ENCODE data around the gene LBX1.

The LBX1 gene

GRCh38 chr10:101235766-101236165, 6.5 kb upstream of the LBX1 start:
- TF ChIP-seq CTCF (conservative IDR thresholded peaks at IDR 0.05; ENCODE audit: low read depth, low read length) = no peak
- H3K4me3 ChIP-seq (ENCODE audit: low read depth, low read length) = no peak overlapping the region
- DNase-seq (ENCODE audit: low read depth) = no peak

- DNase-seq (ENCODE audit: low read depth) = no peak
- no peak overlapping the region for H3K4me3 ChIP-seq (ENCODE audit: low read depth, low read length)
- TF ChIP-seq CTCF (conservative IDR thresholded peaks at IDR 0.05; ENCODE audit: low read depth, low read length) = no peak
Measured at GRCh38 chr10:101234333-101234732, 5.1 kb upstream of the LBX1 start.

GRCh38 chr10:101233863-101234262, 4.6 kb upstream of the LBX1 start:
- no peak overlapping the region for H3K4me3 ChIP-seq (ENCODE audit: low read depth, low read length)
- no peak for TF ChIP-seq CTCF (conservative IDR thresholded peaks at IDR 0.05; ENCODE audit: low read depth, low read length)
- no peak for DNase-seq (ENCODE audit: low read depth)

GRCh38 chr10:101233443-101233842, 4.2 kb upstream of the LBX1 start:
- no peak for DNase-seq (ENCODE audit: low read depth)
- no peak overlapping the region for H3K4me3 ChIP-seq (ENCODE audit: low read depth, low read length)
- no peak for TF ChIP-seq CTCF (conservative IDR thresholded peaks at IDR 0.05; ENCODE audit: low read depth, low read length)

- no peak for DNase-seq (ENCODE audit: low read depth)
- TF ChIP-seq CTCF (conservative IDR thresholded peaks at IDR 0.05; ENCODE audit: low read depth, low read length) = no peak
- H3K4me3 ChIP-seq (ENCODE audit: low read depth, low read length) = no peak overlapping the region
Measured at GRCh38 chr10:101231912-101232689, 2.8 kb upstream of the LBX1 start.

- no peak for DNase-seq (ENCODE audit: low read depth)
- TF ChIP-seq CTCF (conservative IDR thresholded peaks at IDR 0.05; ENCODE audit: low read depth, low read length) = no peak
Measured at GRCh38 chr10:101231092-101231491, 1.8 kb upstream of the LBX1 start.

More at GRCh38 chr10:101231092-101231491, 1.8 kb upstream of the LBX1 start:
- H3K4me3 ChIP-seq (ENCODE audit: low read depth, low read length) = no peak overlapping the region

Data from choroid plexus epithelial cell (primary cell).